CD14-positive monocyte (primary cell): ENCODE measurements around the gene OR51G2. TPM values are rescaled to one million over a fixed set of nuclear protein-coding genes. Genes with fewer than 3 reads are reported as not detected.

ENCODE experiments used
- DNase-seq, 3 donors: peaks; one replicate each; pipeline ENCODE4 v3.0.0-alpha.2; 2011 to 2022
- H2AFZ ChIP-seq: 2 replicates; pipeline ENCODE4 v1.6.0; 2012; ENCODE audit warnings: mild to moderate bottlenecking, low read depth, low read length, inconsistent platforms; ENCODE audit not compliant: insufficient read depth, poor library complexity, severe bottlenecking
- H3K27ac ChIP-seq, 2 donors: 1 replicate in 1 of 2; 2 replicates in 1 of 2; pipeline ENCODE4 v1.5.1; 2012 to 2013; ENCODE audit warnings: low read length in 2 of 2, control low read depth in 1 of 2, inconsistent platforms in 1 of 2, low read depth in 1 of 2, mild to moderate bottlenecking in 1 of 2
- H3K27me3 ChIP-seq, 2 donors: one replicate each; pipeline versions ENCODE4 v1.6.0 to v1.6.1; 2011 to 2013; ENCODE audit warnings: low read length in 2 of 2; ENCODE audit not compliant: control insufficient read depth in 2 of 2, insufficient read depth in 2 of 2
- H3K36me3 ChIP-seq, 2 donors: replicated peaks in 1 of 2; 1 replicate in 1 of 2; 2 replicates in 1 of 2; pipeline versions ENCODE4 v1.5.1 to v1.6.1; 2012 to 2013; ENCODE audit warnings: low read length in 2 of 2, control low read depth in 1 of 2, inconsistent platforms in 1 of 2, mild to moderate bottlenecking in 1 of 2; ENCODE audit not compliant: insufficient read depth in 2 of 2, control insufficient read depth in 1 of 2
- H3K4me1 ChIP-seq, 2 donors: 1 replicate in 1 of 2; 2 replicates in 1 of 2; pipeline versions ENCODE4 v1.5.1 to v1.6.1; 2012 to 2013; ENCODE audit warnings: low read length in 2 of 2, control low read depth in 1 of 2, inconsistent platforms in 1 of 2, mild to moderate bottlenecking in 1 of 2, moderate library complexity in 1 of 2; ENCODE audit not compliant: insufficient read depth in 2 of 2, control insufficient read depth in 1 of 2
- H3K4me2 ChIP-seq: replicated peaks from 2 replicates; pipeline ENCODE3; 2012; ENCODE audit warnings: low read length, moderate library complexity, mild to moderate bottlenecking; ENCODE audit not compliant: poor library complexity, severe bottlenecking; ENCODE audit errors: extremely low read depth
- H3K4me3 ChIP-seq, 3 experiments: fragments of 200-600 bp in 1 of 3; sonication (generic) in 1 of 3; replicated peaks in 1 of 3; 1 replicate in 2 of 3; 2 replicates in 1 of 3; pipeline ENCODE4 v1.5.1; 2011 to 2013; ENCODE audit warnings: low read length in 3 of 3, mild to moderate bottlenecking in 3 of 3, control low read depth in 2 of 3, low read depth in 2 of 3, inconsistent platforms in 1 of 3, moderate library complexity in 1 of 3
- H3K79me2 ChIP-seq: 2 replicates; pipeline ENCODE4 v1.6.0; 2012; ENCODE audit warnings: mild to moderate bottlenecking, control low read depth, inconsistent platforms, low read length, moderate library complexity; ENCODE audit not compliant: insufficient read depth
- H3K9ac ChIP-seq: 2 replicates; pipeline ENCODE4 v1.6.0; 2017; ENCODE audit warnings: low read length, mild to moderate bottlenecking; ENCODE audit not compliant: insufficient read depth, poor library complexity, severe bottlenecking
- H3K9me3 ChIP-seq, 2 donors: replicated peaks in 1 of 2; 1 replicate in 1 of 2; 2 replicates in 1 of 2; pipeline versions ENCODE4 v1.5.1 to v1.6.1; 2012 to 2013; ENCODE audit warnings: low read length in 2 of 2, control low read depth in 1 of 2; ENCODE audit not compliant: control insufficient read depth in 1 of 2, insufficient read depth in 1 of 2
- H4K20me1 ChIP-seq: 2 replicates; pipeline ENCODE4 v1.6.0; 2012; ENCODE audit warnings: mild to moderate bottlenecking, low read length, control low read depth, moderate library complexity; ENCODE audit not compliant: insufficient read depth
- H3K27ac Mint-ChIP-seq, 7 donors: one replicate each; pipeline ENCODE4 v1.8.0; 2020; ENCODE audit warnings: mild to moderate bottlenecking in 7 of 7, mixed read lengths in 7 of 7, moderate library complexity in 6 of 7, inconsistent platforms in 2 of 7
- H3K27me3 Mint-ChIP-seq, 3 donors: one replicate each; pipeline ENCODE4 v1.8.0; 2021 to 2022; ENCODE audit warnings: low read depth in 3 of 3, mild to moderate bottlenecking in 3 of 3, mixed read lengths in 3 of 3, moderate library complexity in 3 of 3, inconsistent platforms in 1 of 3
- H3K36me3 Mint-ChIP-seq, 2 donors: one replicate each; pipeline ENCODE4 v1.8.0; 2020; ENCODE audit warnings: mixed read lengths in 2 of 2, inconsistent platforms in 1 of 2, mild to moderate bottlenecking in 1 of 2
- H3K4me1 Mint-ChIP-seq: one replicate; pipeline ENCODE4 v1.8.0; 2020; ENCODE audit warnings: mild to moderate bottlenecking, mixed read lengths
- H3K4me3 Mint-ChIP-seq, 2 donors: one replicate each; pipeline ENCODE4 v1.8.0; 2020; ENCODE audit warnings: mild to moderate bottlenecking in 2 of 2, mixed read lengths in 2 of 2, moderate library complexity in 1 of 2
- H3K9me3 Mint-ChIP-seq, 7 donors: one replicate each; pipeline ENCODE4 v1.8.0; 2020 to 2022; ENCODE audit warnings: mixed read lengths in 7 of 7, mild to moderate bottlenecking in 6 of 7, moderate library complexity in 6 of 7, inconsistent platforms in 2 of 7
- WGBS: methylation state at CpG from one replicate; pipeline ENCODE4 v1.1.5; 2013; ENCODE audit warnings: missing lambda C conversion rate; ENCODE audit not compliant: insufficient coverage; 5-methylcytosine and 5-hydroxymethylcytosine counted together
- intact Hi-C, 2 donors: fragments of 100-400 bp; cut with micrococcal nuclease; formaldehyde crosslinking; loops; one replicate each; pipeline versions ENCODE4 v1.15.0 to v1.15.1; 2023
- polyA plus RNA-seq, 3 donors: library from polyadenylated mRNA; depleted of rRNA in 1 of 3; unstranded in 2 of 3; stranded (reverse) in 1 of 3; fragments of 300-500 nt in 2 of 3; fragments of >200 nt in 1 of 3; fragmentation: Illumina TruSeq in 2 of 3; gene quantifications; 1 replicate in 2 of 3; 2 replicates in 1 of 3; pipeline ENCODE4 v1.2.3, GENCODE V29; 2012 to 2021
- TF ChIP-seq, protein P1 (sequence below): fragments of 200-600 bp; IDR thresholded peaks from one replicate; pipeline ENCODE4 v1.8.0; 2022; ENCODE audit warnings: antibody characterized with exemption, mild to moderate bottlenecking

The OR51G2 gene
- polyA plus RNA-seq, 3 donors = not detected

- Histone ChIP-seq H3K27me3 (no peaks in the 10 kb centered on the region), H3K4me1 (no peaks in the 10 kb centered on the region), H3K36me3 (no peaks in the 10 kb centered on the region), H3K4me3 (no peak overlapping the region), H3K9ac (no peak overlapping the region), H4K20me1 (no peaks in the 10 kb centered on the region), H3K79me2 (no peaks in the 10 kb centered on the region), H2AFZ (no peak overlapping the region), H3K9me3 (no peaks in the 10 kb centered on the region), H3K4me2 (no peak overlapping the region), H3K27ac (no peak overlapping the region)
- H3K9me3 Mint-ChIP-seq = peaks cover 0 to 8% (median 4%) of the 10 kb centered on the region in 7 donors
- TF ChIP-seq, protein P1, sequence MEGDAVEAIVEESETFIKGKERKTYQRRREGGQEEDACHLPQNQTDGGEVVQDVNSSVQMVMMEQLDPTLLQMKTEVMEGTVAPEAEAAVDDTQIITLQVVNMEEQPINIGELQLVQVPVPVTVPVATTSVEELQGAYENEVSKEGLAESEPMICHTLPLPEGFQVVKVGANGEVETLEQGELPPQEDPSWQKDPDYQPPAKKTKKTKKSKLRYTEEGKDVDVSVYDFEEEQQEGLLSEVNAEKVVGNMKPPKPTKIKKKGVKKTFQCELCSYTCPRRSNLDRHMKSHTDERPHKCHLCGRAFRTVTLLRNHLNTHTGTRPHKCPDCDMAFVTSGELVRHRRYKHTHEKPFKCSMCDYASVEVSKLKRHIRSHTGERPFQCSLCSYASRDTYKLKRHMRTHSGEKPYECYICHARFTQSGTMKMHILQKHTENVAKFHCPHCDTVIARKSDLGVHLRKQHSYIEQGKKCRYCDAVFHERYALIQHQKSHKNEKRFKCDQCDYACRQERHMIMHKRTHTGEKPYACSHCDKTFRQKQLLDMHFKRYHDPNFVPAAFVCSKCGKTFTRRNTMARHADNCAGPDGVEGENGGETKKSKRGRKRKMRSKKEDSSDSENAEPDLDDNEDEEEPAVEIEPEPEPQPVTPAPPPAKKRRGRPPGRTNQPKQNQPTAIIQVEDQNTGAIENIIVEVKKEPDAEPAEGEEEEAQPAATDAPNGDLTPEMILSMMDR = no peak
- H3K36me3 Mint-ChIP-seq = no peaks in the 10 kb centered on the region
- intact Hi-C loops = no loop called here
- 100% methylated on average over 1 of the region's 4 CpGs for WGBS
- H3K27ac Mint-ChIP-seq = no peak overlapping the region
- H3K4me3 Mint-ChIP-seq = no peak overlapping the region
- H3K27me3 Mint-ChIP-seq = no peaks in the 10 kb centered on the region
- no peak for DNase-seq
- H3K4me1 Mint-ChIP-seq = no peaks in the 10 kb centered on the region
Observed at GRCh38 chr11:4863876-4864275, 55.3 kb downstream of the OR51G2 start.

Other genes with a start within 250 kb of the OR51G2 start
- not detected for gene OR51E2, start 221.5 kb downstream of the OR51G2 start, polyA plus RNA-seq
- gene MMP26, start 214.6 kb downstream of the OR51G2 start, polyA plus RNA-seq = not detected
- gene OR51F1, start 149.4 kb downstream of the OR51G2 start, polyA plus RNA-seq = not detected
- not detected for gene OR52R1, start 115.0 kb downstream of the OR51G2 start, polyA plus RNA-seq
- gene OR51F2, start 98.0 kb downstream of the OR51G2 start, polyA plus RNA-seq = not detected
- not detected for gene OR51S1, start 70.1 kb downstream of the OR51G2 start, polyA plus RNA-seq
- gene OR51T1, start 37.5 kb downstream of the OR51G2 start, polyA plus RNA-seq = not detected
- not detected for gene OR51A7, start 15.6 kb downstream of the OR51G2 start, polyA plus RNA-seq
- gene OR51G1, start 5.0 kb upstream of the OR51G2 start, polyA plus RNA-seq = not detected
- not detected for gene OR51A4, start 28.3 kb upstream of the OR51G2 start, polyA plus RNA-seq
- not detected for gene OR51A2, start 36.4 kb upstream of the OR51G2 start, polyA plus RNA-seq
- not detected for gene OR51L1, start 75.5 kb upstream of the OR51G2 start, polyA plus RNA-seq
- not detected for gene OR52J3, start 127.2 kb upstream of the OR51G2 start, polyA plus RNA-seq
- not detected for gene OR52E2, start 140.3 kb upstream of the OR51G2 start, polyA plus RNA-seq
- gene OR52E1, start 150.2 kb upstream of the OR51G2 start, polyA plus RNA-seq = not detected
- gene OR52A5, start 219.0 kb upstream of the OR51G2 start, polyA plus RNA-seq = not detected
- gene OR52A1, start 235.4 kb upstream of the OR51G2 start, polyA plus RNA-seq = not detected